Measurements from ENCODE around the gene GNG12.
"Not testable (repeated sequence)": the region's sequence is repeated elsewhere in the genome, so short reads cannot be mapped to it uniquely, and the experiment has no call there.

Gene GNG12

DNA sequence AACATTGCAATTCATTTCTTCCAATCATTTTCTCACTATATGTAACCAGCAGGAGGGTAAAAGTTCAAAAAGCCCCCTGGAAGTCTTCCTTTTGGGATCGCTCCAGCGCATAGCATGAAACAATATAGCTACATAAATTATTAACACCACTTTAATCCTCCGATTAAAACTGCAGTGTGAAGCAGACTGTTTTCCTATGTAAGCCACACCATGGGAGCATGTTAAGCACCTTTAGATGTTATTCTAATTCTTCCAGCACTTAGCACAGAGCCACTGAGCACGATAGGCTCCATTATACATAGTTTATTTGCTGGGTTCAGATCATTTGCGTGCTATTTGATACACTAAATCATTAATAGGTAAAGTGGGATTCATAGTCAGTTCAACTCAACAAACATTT, 166.6 kb downstream of the GNG12 start:
- no peaks in the 10 kb centered on the region for H3K4me1 Mint-ChIP-seq (ENCODE audit: low read depth)
- no peak overlapping the region for H3K27ac Mint-ChIP-seq
- no peaks in the 10 kb centered on the region for H3K36me3 Mint-ChIP-seq
- no peaks in the 10 kb centered on the region for H3K9me3 Mint-ChIP-seq (ENCODE audit: low read depth)
- H3K27me3 Mint-ChIP-seq: peaks cover 5% of the 10 kb centered on the region
- H3K4me3 Mint-ChIP-seq: no peak overlapping the region

DNA sequence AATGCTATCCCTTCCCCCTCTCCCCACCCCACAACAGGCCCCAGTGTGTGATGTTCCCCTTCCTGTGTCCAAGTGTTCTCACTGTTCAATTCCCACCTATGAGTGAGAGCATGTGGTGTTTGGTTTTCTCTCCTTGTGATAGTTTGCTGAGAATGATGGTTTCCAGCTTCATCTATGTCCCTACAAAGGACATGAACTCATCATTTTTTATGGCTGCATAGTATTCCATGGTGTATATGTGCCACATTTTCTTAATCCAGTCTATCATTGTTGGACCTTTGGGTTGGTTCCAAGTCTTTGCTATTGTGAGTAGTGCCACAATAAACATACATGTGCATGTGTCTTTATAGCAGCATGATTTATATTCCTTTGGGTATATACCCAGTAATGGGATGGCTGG, 168.0 kb downstream of the GNG12 start:
- not testable (repeated sequence) for H3K27ac Mint-ChIP-seq; H3K36me3 Mint-ChIP-seq; H3K4me1 Mint-ChIP-seq (ENCODE audit: low read depth); H3K4me3 Mint-ChIP-seq; H3K9me3 Mint-ChIP-seq (ENCODE audit: low read depth); H3K27me3 Mint-ChIP-seq

DNA sequence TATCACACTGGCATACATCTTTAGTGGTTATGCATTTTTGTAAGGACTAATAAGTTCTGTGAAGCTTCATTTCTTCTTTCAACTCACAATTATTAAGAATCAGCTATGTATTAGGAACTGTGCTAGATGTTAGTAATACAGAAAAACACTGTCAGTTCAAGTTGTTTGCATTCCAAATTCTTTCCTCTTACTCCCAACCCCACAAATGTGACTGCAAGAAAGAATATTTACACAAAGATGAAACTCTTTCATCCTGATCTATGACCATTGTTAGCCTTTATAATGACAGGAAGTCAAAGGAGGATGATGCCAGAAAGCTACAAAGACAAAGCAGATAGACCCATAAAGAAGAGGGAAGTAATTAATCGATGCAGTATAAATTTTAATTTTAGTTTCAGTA, 169.2 kb downstream of the GNG12 start:
- H3K27ac Mint-ChIP-seq: no peak overlapping the region

DNA sequence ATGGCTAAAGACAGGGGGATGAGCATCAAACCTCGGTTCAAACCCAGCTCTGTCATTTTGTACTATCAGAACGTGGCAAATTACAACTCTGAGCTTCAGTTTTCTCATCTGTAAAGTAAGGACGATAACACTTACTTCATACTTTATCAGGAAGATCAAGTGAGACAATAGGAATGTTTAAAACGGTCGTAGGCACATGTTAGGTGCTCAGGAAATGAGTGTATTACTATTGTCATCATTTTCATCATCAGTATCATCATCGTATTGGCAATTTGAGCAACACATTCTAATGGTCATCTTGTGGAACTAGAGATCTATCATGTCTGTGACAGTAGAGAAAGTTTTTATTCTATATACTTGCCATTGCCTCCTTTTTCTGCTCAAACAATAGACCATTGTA, 170.4 kb downstream of the GNG12 start:
- Mint-ChIP-seq H3K4me3 (no peak overlapping the region), H3K36me3 (no peaks in the 10 kb centered on the region), H3K27ac (no peak overlapping the region), H3K4me1 (ENCODE audit: low read depth) (no peaks in the 10 kb centered on the region), H3K9me3 (ENCODE audit: low read depth) (no peaks in the 10 kb centered on the region), H3K27me3 (peaks cover 9% of the 10 kb centered on the region)

More for the DNA sequence above, 169.2 kb downstream of the GNG12 start:
- peaks cover 8% of the 10 kb centered on the region for H3K27me3 Mint-ChIP-seq
- H3K36me3 Mint-ChIP-seq: no peaks in the 10 kb centered on the region
- H3K4me3 Mint-ChIP-seq: no peak overlapping the region
- no peaks in the 10 kb centered on the region for H3K4me1 Mint-ChIP-seq (ENCODE audit: low read depth)
- H3K9me3 Mint-ChIP-seq (ENCODE audit: low read depth): no peaks in the 10 kb centered on the region

DNA sequence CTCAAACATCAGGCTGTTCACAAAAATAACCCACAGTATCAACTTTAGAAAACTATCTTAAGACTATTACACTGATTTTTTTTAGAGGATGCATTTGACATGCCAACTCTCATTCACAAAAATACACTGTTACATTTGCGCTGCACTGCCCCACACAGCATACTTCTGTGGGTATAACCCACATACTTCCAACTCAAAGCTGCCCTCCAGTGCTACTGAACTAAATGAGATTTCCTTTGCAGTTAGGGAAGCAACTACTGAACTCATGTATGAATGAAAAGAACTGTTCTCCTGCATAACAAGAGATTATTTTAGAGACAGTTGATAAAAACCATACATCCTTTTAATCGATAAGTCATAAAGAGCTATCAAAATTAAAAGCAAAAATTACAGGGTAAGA, 174.0 kb downstream of the GNG12 start:
- Mint-ChIP-seq H3K27ac (no peak overlapping the region), H3K4me1 (ENCODE audit: low read depth) (no peaks in the 10 kb centered on the region), H3K9me3 (ENCODE audit: low read depth) (no peaks in the 10 kb centered on the region), H3K4me3 (no peak overlapping the region), H3K27me3 (peaks cover 10% of the 10 kb centered on the region), H3K36me3 (no peaks in the 10 kb centered on the region)

DNA sequence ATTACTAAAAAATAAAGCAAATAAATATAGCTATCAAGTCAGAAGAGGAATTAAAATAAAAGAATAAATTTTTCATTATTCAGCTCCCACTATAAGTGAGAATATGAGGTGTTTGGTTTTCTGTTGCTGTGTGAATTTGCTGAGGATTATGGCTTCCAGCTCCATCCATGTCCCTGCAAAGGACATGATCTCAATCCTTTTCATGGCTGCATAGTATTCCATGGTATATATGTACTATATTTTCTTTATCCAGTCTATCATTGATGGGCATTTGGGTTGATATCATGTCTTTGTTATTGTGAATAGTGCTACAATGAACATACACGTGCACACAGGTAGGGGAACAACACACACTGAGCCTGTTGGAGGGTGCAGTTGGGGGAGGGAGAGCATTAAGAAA, 176.1 kb downstream of the GNG12 start:
- not testable (repeated sequence) for H3K4me3 Mint-ChIP-seq; H3K27ac Mint-ChIP-seq; H3K4me1 Mint-ChIP-seq (ENCODE audit: low read depth); H3K36me3 Mint-ChIP-seq; H3K9me3 Mint-ChIP-seq (ENCODE audit: low read depth)
- peaks cover 10% of the 10 kb centered on the region for H3K27me3 Mint-ChIP-seq

DNA sequence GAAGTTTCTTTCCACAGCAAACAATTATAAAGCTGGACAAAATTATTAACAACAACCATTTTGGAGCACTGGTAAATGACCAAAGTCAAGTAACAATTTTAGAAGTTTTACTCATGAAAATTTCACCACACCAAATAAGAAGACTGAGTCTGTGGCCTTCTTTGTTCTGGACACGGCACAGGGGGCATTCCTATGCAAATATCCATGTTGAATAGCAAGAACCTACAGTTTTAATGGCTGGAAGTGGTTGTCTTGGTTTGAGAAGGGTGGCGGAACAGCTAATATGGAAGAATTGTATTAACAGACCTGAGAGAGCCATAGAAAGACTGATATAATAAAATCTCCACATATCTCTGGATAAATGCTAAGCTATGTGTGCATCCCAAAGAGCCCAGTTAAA, 177.7 kb downstream of the GNG12 start:
- H3K36me3 Mint-ChIP-seq: no peaks in the 10 kb centered on the region
- H3K4me1 Mint-ChIP-seq (ENCODE audit: low read depth): no peaks in the 10 kb centered on the region
- no peak overlapping the region for H3K27ac Mint-ChIP-seq
- no peak overlapping the region for H3K4me3 Mint-ChIP-seq
- H3K9me3 Mint-ChIP-seq (ENCODE audit: low read depth): no peaks in the 10 kb centered on the region
- H3K27me3 Mint-ChIP-seq: peaks cover 8% of the 10 kb centered on the region

DNA sequence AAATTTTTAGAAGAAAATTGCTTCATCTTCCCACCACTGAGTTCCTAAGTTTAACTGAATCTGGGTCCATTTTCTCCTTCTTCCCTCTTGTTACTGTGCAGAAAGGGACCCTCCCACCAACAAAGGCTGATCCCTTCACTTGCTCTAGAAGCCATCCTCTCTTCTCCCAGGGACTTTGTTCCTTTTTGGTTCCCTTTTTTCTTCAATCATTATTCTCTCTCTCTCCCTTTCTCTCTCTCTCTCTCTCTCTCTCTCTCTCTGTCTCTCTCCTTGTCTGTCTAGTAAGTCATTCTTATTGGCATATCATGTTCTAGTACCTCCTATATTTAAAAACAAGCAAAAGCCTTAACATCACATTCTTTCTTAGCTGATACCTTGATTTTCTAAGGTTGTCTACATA, 180.0 kb downstream of the GNG12 start:
- Mint-ChIP-seq H3K4me1 (ENCODE audit: low read depth) (no peaks in the 10 kb centered on the region), H3K9me3 (ENCODE audit: low read depth) (no peaks in the 10 kb centered on the region), H3K27ac (no peak overlapping the region), H3K27me3 (peaks cover 4% of the 10 kb centered on the region), H3K36me3 (no peaks in the 10 kb centered on the region), H3K4me3 (no peak overlapping the region)

DNA sequence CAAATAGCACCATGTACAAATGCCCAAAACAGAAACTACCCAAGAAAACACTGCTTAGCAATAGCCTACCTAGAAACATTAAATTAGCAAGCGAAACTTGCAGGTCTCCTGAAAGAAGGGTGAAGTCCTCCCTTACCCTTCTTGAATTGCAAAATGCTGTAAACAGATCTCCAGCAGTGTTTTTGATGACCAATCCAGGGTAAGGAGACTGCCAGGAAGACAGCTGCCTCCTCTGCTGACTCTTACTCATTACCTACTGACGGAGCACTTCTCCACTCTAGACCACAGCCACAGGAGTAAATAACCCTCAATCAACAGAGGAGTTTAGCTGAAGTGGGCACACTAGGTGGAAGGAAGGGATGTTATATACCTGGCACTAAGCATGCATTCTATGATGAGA, 180.5 kb downstream of the GNG12 start:
- Mint-ChIP-seq H3K27me3 (peaks cover 2% of the 10 kb centered on the region), H3K4me1 (ENCODE audit: low read depth) (no peaks in the 10 kb centered on the region), H3K36me3 (no peaks in the 10 kb centered on the region), H3K9me3 (ENCODE audit: low read depth) (no peaks in the 10 kb centered on the region), H3K4me3 (no peak overlapping the region), H3K27ac (no peak overlapping the region)
